Measurements from ENCODE around the gene DDHD1. TPM values are rescaled to one million over a fixed set of nuclear protein-coding genes. Genes with fewer than 3 reads are reported as not detected.

DDHD1 gene
- total RNA-seq, 2 donors from 2014 or later = 31.8 to 46.0 TPM

- no peak for DNase-seq (ENCODE audit: low spot score)
- Histone ChIP-seq H3K27ac (no peak overlapping the region), H3K27me3 (replicated peaks; ENCODE audit: insufficient read depth) (no peaks in the 10 kb centered on the region), H3K4me3 (no peak overlapping the region), H3K9me3 (no peaks in the 10 kb centered on the region), H3K36me3 (no peaks in the 10 kb centered on the region), H3K4me1 (ENCODE audit: control insufficient read depth in 1 of 2, low read depth in 2 of 2) (no peaks in the 10 kb centered on the region)
- no peak for TF ChIP-seq CTCF (IDR thresholded peaks at IDR 0.05)
- no peak for ATAC-seq (ENCODE audit: insufficient number of reproducible peaks, low FRiP score, low read depth)
Measured at GRCh38 chr14:53020193-53020932, 132.8 kb downstream of the DDHD1 start.

- DNase-seq (ENCODE audit: low spot score) (no peak), ATAC-seq (ENCODE audit: insufficient number of reproducible peaks, low FRiP score, low read depth) (no peak)
- no peaks in the 10 kb centered on the region for H3K27me3 ChIP-seq (replicated peaks; ENCODE audit: insufficient read depth)
- no peaks in the 10 kb centered on the region for H3K9me3 ChIP-seq
- no peak overlapping the region for H3K27ac ChIP-seq
- no peak for TF ChIP-seq CTCF (IDR thresholded peaks at IDR 0.05)
- H3K4me3 ChIP-seq = no peak overlapping the region
- H3K36me3 ChIP-seq = no peaks in the 10 kb centered on the region
- no peaks in the 10 kb centered on the region for H3K4me1 ChIP-seq (ENCODE audit: control insufficient read depth in 1 of 2, low read depth in 2 of 2)
Measured at GRCh38 chr14:53019406-53019805, 133.7 kb downstream of the DDHD1 start.

- no peaks in the 10 kb centered on the region for H3K36me3 ChIP-seq
- no peak for ATAC-seq (ENCODE audit: insufficient number of reproducible peaks, low FRiP score, low read depth)
- no peak for TF ChIP-seq CTCF (IDR thresholded peaks at IDR 0.05)
Measured at GRCh38 chr14:53017837-53018236, 135.3 kb downstream of the DDHD1 start.

GRCh38 chr14:53016919-53017318, 136.2 kb downstream of the DDHD1 start:
- no peak for ATAC-seq (ENCODE audit: insufficient number of reproducible peaks, low FRiP score, low read depth)
- no peaks in the 10 kb centered on the region for H3K4me1 ChIP-seq (ENCODE audit: control insufficient read depth in 1 of 2, low read depth in 2 of 2)
- DNase-seq (ENCODE audit: low spot score) = no peak
- no peaks in the 10 kb centered on the region for H3K36me3 ChIP-seq
- no peak for TF ChIP-seq CTCF (IDR thresholded peaks at IDR 0.05)
- no peaks in the 10 kb centered on the region for H3K27me3 ChIP-seq (replicated peaks; ENCODE audit: insufficient read depth)
- H3K27ac ChIP-seq = no peak overlapping the region
- H3K4me3 ChIP-seq = no peak overlapping the region
- H3K9me3 ChIP-seq = no peaks in the 10 kb centered on the region

More at GRCh38 chr14:53017837-53018236, 135.3 kb downstream of the DDHD1 start:
- no peaks in the 10 kb centered on the region for H3K9me3 ChIP-seq
- no peak overlapping the region for H3K27ac ChIP-seq
- no peaks in the 10 kb centered on the region for H3K27me3 ChIP-seq (replicated peaks; ENCODE audit: insufficient read depth)
- no peaks in the 10 kb centered on the region for H3K4me1 ChIP-seq (ENCODE audit: control insufficient read depth in 1 of 2, low read depth in 2 of 2)
- no peak for DNase-seq (ENCODE audit: low spot score)
- H3K4me3 ChIP-seq = no peak overlapping the region

GRCh38 chr14:53016491-53016890, 136.6 kb downstream of the DDHD1 start:
- Histone ChIP-seq H3K27me3 (replicated peaks; ENCODE audit: insufficient read depth) (no peaks in the 10 kb centered on the region), H3K4me1 (ENCODE audit: control insufficient read depth in 1 of 2, low read depth in 2 of 2) (peaks cover under 1 to 1% of the 10 kb centered on the region in 2 donors), H3K9me3 (no peaks in the 10 kb centered on the region), H3K27ac (no peak overlapping the region), H3K4me3 (no peak overlapping the region), H3K36me3 (no peaks in the 10 kb centered on the region)
- TF ChIP-seq CTCF (IDR thresholded peaks at IDR 0.05) = no peak
- DNase-seq (ENCODE audit: low spot score) (no peak), ATAC-seq (ENCODE audit: insufficient number of reproducible peaks, low FRiP score, low read depth) (no peak)
